GM19395 (cell line): Measurements from ENCODE around the gene PFN1.

Source experiments
- ATAC-seq: cut with Tn5 transposase; IDR thresholded peaks from one replicate; pipeline ENCODE4 v1.9.1; 2021; ENCODE audit warnings: mild to moderate bottlenecking, moderate library complexity; ENCODE audit not compliant: unreplicated experiment

Gene PFN1

GRCh38 chr17:4898351-4898750, 50.0 kb downstream of the PFN1 start:
- ATAC-seq, result no peak

GRCh38 chr17:4897785-4898184, 50.5 kb downstream of the PFN1 start:
- no peak for ATAC-seq

GRCh38 chr17:4897198-4897687, 51.1 kb downstream of the PFN1 start:
- ATAC-seq, result no peak

DNA sequence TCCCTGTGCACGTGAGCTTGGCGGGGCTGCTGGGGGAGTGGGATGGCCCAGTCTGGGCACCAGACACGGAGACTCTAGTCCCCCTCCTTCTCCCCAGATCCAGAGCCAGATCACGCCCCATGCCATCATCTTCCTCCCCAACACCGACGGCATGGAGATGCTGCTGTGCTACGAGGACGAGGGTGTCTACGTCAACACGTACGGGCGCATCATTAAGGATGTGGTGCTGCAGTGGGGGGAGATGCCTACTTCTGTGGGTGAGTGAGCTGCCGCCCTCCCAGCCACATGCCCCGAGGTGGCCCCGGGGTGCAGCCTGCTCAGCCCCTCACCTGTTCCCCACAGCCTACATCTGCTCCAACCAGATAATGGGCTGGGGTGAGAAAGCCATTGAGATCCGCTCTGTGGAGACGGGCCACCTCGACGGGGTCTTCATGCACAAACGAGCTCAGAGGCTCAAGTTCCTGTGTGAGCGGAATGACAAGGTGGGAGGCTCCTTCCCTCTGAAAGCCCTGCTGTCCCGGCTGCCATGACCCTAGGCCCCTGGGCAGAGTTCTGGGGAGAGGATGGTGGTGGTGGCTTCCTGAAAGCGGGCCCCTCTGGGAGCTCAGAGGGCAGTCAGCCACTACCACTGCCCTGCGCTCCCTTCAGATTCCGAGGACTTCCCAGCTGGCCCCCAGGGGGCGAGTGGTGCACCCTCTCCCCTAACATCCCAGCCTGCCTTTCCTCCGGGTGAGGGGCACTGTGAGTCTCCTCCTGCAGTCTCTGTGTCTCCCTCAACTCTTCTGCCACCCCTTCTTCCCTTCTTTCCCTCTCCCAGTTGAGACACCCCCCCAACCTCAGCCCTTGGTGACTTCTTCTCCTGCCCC, 51.8 kb downstream of the PFN1 start:
- no peak for ATAC-seq

DNA sequence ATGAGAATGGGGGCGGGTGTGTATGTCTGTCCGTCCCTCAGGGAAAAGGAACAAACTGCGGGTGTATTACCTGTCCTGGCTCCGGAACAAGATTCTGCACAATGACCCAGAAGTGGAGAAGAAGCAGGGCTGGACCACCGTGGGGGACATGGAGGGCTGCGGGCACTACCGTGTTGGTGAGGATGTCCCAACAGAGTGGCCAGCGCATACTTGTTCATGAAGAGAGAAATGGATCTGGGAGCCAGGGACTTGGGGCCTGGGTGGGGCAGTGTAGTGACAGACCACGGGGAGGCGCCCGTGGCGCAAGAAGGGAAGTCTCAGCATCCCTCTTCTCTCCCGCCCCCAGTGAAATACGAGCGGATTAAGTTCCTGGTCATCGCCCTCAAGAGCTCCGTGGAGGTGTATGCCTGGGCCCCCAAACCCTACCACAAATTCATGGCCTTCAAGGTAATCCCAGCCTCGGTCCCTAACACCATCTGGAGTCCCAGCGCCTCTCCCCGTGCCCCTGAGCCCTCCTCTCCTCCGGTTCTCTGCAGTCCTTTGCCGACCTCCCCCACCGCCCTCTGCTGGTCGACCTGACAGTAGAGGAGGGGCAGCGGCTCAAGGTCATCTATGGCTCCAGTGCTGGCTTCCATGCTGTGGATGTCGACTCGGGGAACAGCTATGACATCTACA, 52.5 kb downstream of the PFN1 start:
- ATAC-seq, result no peak
